HepG2 (cell line): Measurements from ENCODE around the gene GLB1L. TPM values are rescaled to one million over a fixed set of nuclear protein-coding genes. Genes with fewer than 3 reads are reported as not detected.

Source experiments
- ASH2L ChIP-seq: fragments of 300-600, 200-600 bp; sonication (generic); IDR thresholded peaks from 2 replicates; pipeline ENCODE4 v1.7.0; 2017; ENCODE audit warnings: low read depth, mild to moderate bottlenecking, moderate library complexity, mixed read lengths, low read length; ENCODE audit not compliant: insufficient read length
- GABPA ChIP-seq, 2 experiments: IDR thresholded peaks; 2 replicates each; pipeline ENCODE4 v1.6.1; 2011 to 2016; ENCODE audit warnings: low read depth in 2 of 2, low read length in 1 of 2, missing biosample characterization in 1 of 2, missing genetic modification characterization in 1 of 2
- GLMP ChIP-seq: sonication (generic); formaldehyde crosslinking; IDR thresholded peaks from 2 replicates; pipeline ENCODE4 v1.9.0; 2021; ENCODE audit warnings: missing genetic modification reagents, mild to moderate bottlenecking, borderline replicate concordance
- HNF4A ChIP-seq: sonication (generic); formaldehyde crosslinking; IDR thresholded peaks from 2 replicates; pipeline ENCODE4 v1.4.0; 2020; ENCODE audit warnings: missing genetic modification reagents
- HOXA3 ChIP-seq: sonication (generic); formaldehyde crosslinking; IDR thresholded peaks from 2 replicates; pipeline ENCODE4 v1.5.0; 2020; ENCODE audit warnings: missing genetic modification reagents
- IKZF4 ChIP-seq: sonication (generic); formaldehyde crosslinking; IDR thresholded peaks from 2 replicates; pipeline ENCODE4 v1.5.1; 2020; ENCODE audit warnings: borderline replicate concordance, mild to moderate bottlenecking, low read depth, missing genetic modification reagents; ENCODE audit errors: not compliant biosample characterization
- MAX ChIP-seq: IDR thresholded peaks from 2 replicates; pipeline ENCODE4 v1.6.1; 2012; ENCODE audit warnings: inconsistent platforms
- NFE2L1 ChIP-seq: sonication (generic); formaldehyde crosslinking; IDR thresholded peaks from 2 replicates; pipeline ENCODE4 v1.4.0; 2020; ENCODE audit warnings: missing genetic modification reagents, mild to moderate bottlenecking, borderline replicate concordance
- PATZ1 ChIP-seq: sonication (generic); formaldehyde crosslinking; IDR thresholded peaks from 2 replicates; pipeline ENCODE4 v1.4.0; 2020; ENCODE audit warnings: missing genetic modification reagents
- REXO4 ChIP-seq: sonication (generic); formaldehyde crosslinking; IDR thresholded peaks from 2 replicates; pipeline ENCODE4 v1.8.0; 2022; ENCODE audit warnings: missing genetic modification reagents, mild to moderate bottlenecking, borderline replicate concordance
- RFXAP ChIP-seq: sonication (generic); formaldehyde crosslinking; IDR thresholded peaks from 2 replicates; pipeline ENCODE4 v1.4.0; 2020; ENCODE audit warnings: missing genetic modification reagents, borderline replicate concordance
- RXRA ChIP-seq: sonication (generic); formaldehyde crosslinking; IDR thresholded peaks from 2 replicates; pipeline ENCODE4 v1.5.1; 2020; ENCODE audit warnings: missing genetic modification reagents
- SALL1 ChIP-seq: sonication (generic); formaldehyde crosslinking; IDR thresholded peaks from 2 replicates; pipeline ENCODE4 v1.8.0; 2022; ENCODE audit warnings: mild to moderate bottlenecking, missing genetic modification reagents
- SP2 ChIP-seq: sonication (generic); formaldehyde crosslinking; IDR thresholded peaks from 2 replicates; pipeline ENCODE4 v1.5.1; 2020; ENCODE audit warnings: mild to moderate bottlenecking, missing genetic modification reagents
- TEAD3 ChIP-seq: optimal IDR thresholded peaks from 2 replicates; pipeline ENCODE3; 2016; ENCODE audit warnings: borderline replicate concordance
- ZFY ChIP-seq: sonication (generic); formaldehyde crosslinking; IDR thresholded peaks from 2 replicates; pipeline ENCODE4 v1.4.0; 2020; ENCODE audit warnings: missing genetic modification reagents
- ZIK1 ChIP-seq: sonication (generic); formaldehyde crosslinking; IDR thresholded peaks from 2 replicates; pipeline ENCODE4 v1.5.0; 2020; ENCODE audit warnings: mild to moderate bottlenecking, low read depth, missing genetic modification reagents, borderline replicate concordance
- ZNF44 ChIP-seq: sonication (generic); formaldehyde crosslinking; IDR thresholded peaks from 2 replicates; pipeline ENCODE4 v1.5.1; 2020; ENCODE audit warnings: mild to moderate bottlenecking, missing genetic modification reagents
- ZNF451 ChIP-seq: sonication (generic); formaldehyde crosslinking; IDR thresholded peaks from 2 replicates; pipeline ENCODE4 v1.5.0; 2020; ENCODE audit warnings: mild to moderate bottlenecking, missing genetic modification reagents
- ZNF501 ChIP-seq: sonication (generic); formaldehyde crosslinking; IDR thresholded peaks from 2 replicates; pipeline ENCODE4 v1.5.1; 2020; ENCODE audit warnings: mild to moderate bottlenecking, moderate library complexity, missing genetic modification reagents
- ZNF607 ChIP-seq: sonication (generic); formaldehyde crosslinking; IDR thresholded peaks from 2 replicates; pipeline ENCODE4 v1.5.1; 2020; ENCODE audit warnings: missing genetic modification reagents, mild to moderate bottlenecking, borderline replicate concordance
- polyA plus RNA-seq, 8 experiments: library from polyadenylated mRNA; depleted of rRNA in 3 of 8; stranded (reverse) in 7 of 8; unstranded in 1 of 8; fragments of >200 nt; fragmentation: Illumina TruSeq in 4 of 8; extraction: Trizol in 4 of 8; gene quantifications; 2 replicates each; pipeline versions ENCODE4 v1.2.1 to v1.2.3, GENCODE V29; 2011 to 2016; ENCODE audit warnings: low read depth in 4 of 8, missing spikeins in 1 of 8, mixed read lengths in 1 of 8; ENCODE audit not compliant: insufficient read depth in 1 of 8
- total RNA-seq, 5 experiments: library from RNA; depleted of rRNA; stranded (reverse); fragments of >200 nt; fragmentation: Illumina TruSeq; extraction: Trizol; gene quantifications; 2 replicates each; pipeline ENCODE4 v1.2.3, GENCODE V29; 2016; ENCODE audit warnings: low read depth in 1 of 5
- TF ChIP-seq, protein P1 (sequence below): sonication (generic); formaldehyde crosslinking; IDR thresholded peaks from 2 replicates; pipeline ENCODE4 v1.4.0; 2020; ENCODE audit warnings: missing genetic modification reagents
- TF ChIP-seq, protein P2 (sequence below): sonication (generic); formaldehyde crosslinking; IDR thresholded peaks from 2 replicates; pipeline ENCODE4 v1.8.0; 2022; ENCODE audit warnings: low read depth, missing genetic modification reagents
- TF ChIP-seq, protein P3 (sequence below): sonication (generic); formaldehyde crosslinking; IDR thresholded peaks from 2 replicates; pipeline ENCODE4 v1.8.0; 2022; ENCODE audit warnings: missing genetic modification reagents, mild to moderate bottlenecking, borderline replicate concordance

GLB1L gene
- total and polyA plus RNA-seq, 2 of the 13 experiments (the other 11 are each of a cell fraction or from before 2014, with no cell fraction given), result 6.8 to 7.3 TPM

DNA sequence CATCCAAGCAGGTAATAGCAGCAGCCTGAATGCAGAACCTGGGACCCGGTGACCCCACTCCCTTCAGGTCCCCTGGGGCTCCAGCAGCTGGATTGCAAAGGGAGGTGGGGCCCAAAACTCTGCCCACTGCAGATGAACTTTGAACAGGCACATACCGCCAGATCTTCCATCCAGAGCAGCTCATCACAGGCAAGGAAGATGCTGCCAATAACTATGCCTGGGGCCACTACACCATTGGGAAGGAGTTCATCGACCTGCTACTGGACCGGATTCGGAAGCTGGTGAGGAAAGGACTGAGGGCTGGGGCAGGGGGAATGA is 24.8 kb upstream of the GLB1L start (continued):
- no peak for TF ChIP-seq ASH2L
- TF ChIP-seq ZNF451 (CRISPR knock-in tag), result no peak
- TF ChIP-seq NFE2L1 (CRISPR knock-in tag), result no peak
- TF ChIP-seq, protein P1, sequence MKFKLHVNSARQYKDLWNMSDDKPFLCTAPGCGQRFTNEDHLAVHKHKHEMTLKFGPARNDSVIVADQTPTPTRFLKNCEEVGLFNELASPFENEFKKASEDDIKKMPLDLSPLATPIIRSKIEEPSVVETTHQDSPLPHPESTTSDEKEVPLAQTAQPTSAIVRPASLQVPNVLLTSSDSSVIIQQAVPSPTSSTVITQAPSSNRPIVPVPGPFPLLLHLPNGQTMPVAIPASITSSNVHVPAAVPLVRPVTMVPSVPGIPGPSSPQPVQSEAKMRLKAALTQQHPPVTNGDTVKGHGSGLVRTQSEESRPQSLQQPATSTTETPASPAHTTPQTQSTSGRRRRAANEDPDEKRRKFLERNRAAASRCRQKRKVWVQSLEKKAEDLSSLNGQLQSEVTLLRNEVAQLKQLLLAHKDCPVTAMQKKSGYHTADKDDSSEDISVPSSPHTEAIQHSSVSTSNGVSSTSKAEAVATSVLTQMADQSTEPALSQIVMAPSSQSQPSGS (CRISPR knock-in tag), result no peak
- no peak for TF ChIP-seq IKZF4
- peak; percentile 79 for TF ChIP-seq TEAD3 (CRISPR knock-in tag)
- no peak for TF ChIP-seq ZIK1
- TF ChIP-seq ZNF44 (CRISPR knock-in tag), result no peak
- TF ChIP-seq REXO4 (CRISPR knock-in tag), result no peak
- TF ChIP-seq, protein P2, sequence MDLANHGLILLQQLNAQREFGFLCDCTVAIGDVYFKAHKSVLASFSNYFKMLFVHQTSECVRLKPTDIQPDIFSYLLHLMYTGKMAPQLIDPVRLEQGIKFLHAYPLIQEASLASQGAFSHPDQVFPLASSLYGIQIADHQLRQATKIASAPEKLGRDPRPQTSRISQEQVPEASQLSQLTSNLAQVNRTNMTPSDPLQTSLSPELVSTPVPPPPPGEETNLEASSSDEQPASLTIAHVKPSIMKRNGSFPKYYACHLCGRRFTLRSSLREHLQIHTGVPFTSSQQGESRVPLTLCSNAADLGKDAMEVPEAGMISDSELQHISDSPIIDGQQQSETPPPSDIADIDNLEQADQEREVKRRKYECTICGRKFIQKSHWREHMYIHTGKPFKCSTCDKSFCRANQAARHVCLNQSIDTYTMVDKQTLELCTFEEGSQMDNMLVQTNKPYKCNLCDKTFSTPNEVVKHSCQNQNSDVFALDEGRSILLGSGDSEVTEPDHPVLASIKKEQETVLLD (CRISPR knock-in tag), result no peak
- 0 out of 2 replicates have a peak, but pooled peaks have one; percentile 9 for TF ChIP-seq SALL1 (CRISPR knock-in tag)
- TF ChIP-seq HNF4A (CRISPR knock-in tag), result peak; percentile 79
- TF ChIP-seq, protein P3, sequence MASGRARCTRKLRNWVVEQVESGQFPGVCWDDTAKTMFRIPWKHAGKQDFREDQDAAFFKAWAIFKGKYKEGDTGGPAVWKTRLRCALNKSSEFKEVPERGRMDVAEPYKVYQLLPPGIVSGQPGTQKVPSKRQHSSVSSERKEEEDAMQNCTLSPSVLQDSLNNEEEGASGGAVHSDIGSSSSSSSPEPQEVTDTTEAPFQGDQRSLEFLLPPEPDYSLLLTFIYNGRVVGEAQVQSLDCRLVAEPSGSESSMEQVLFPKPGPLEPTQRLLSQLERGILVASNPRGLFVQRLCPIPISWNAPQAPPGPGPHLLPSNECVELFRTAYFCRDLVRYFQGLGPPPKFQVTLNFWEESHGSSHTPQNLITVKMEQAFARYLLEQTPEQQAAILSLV (CRISPR knock-in tag), result peak; percentile 67; the same call in 1 of the 2 replicates
- TF ChIP-seq PATZ1 (CRISPR knock-in tag), result peak; percentile 58; the same call in 1 of the 2 replicates
- TF ChIP-seq RXRA, result peak; percentile 32; the same call in 1 of the 2 replicates
- no peak for TF ChIP-seq ZNF607 (CRISPR knock-in tag)
- TF ChIP-seq SP2 (CRISPR knock-in tag), result no peak
- no peak for TF ChIP-seq RFXAP (CRISPR knock-in tag)
- 0 out of 2 replicates have a peak, but pooled peaks have one; percentile 47 for TF ChIP-seq ZFY (CRISPR knock-in tag)
- peak; percentile 85 for TF ChIP-seq ZNF501 (CRISPR knock-in tag)
- TF ChIP-seq HOXA3 (CRISPR knock-in tag), result no peak
- no peak for TF ChIP-seq GABPA (IDR thresholded peaks at IDR 0.05; ENCODE audit: low read depth, low read length)
- no peak for TF ChIP-seq GABPA (CRISPR knock-in tag; IDR thresholded peaks at IDR 0.05; ENCODE audit: low read depth)
- TF ChIP-seq GLMP, result no peak
- TF ChIP-seq MAX, result peak; percentile 5; the same call in 1 of the 2 replicates
